Prostate gland (tissue), 2 donors: ENCODE results near the gene BCOR. TPM values are rescaled to one million over a fixed set of nuclear protein-coding genes. Genes with fewer than 3 reads are reported as not detected.

Experiments
- DNase-seq: peaks from one replicate; pipeline ENCODE4 v3.0.0-alpha.2; 2019; ENCODE audit warnings: low spot score
- H3K27ac ChIP-seq, 2 donors: fragments of 200-600 bp; sonication (generic); 2 replicates each; pipeline ENCODE4 v1.5.1; 2017 to 2019
- H3K27me3 ChIP-seq: fragments of 200-600 bp; sonication (generic); replicated peaks from 2 replicates; pipeline ENCODE4 v1.5.1; 2019; ENCODE audit not compliant: insufficient read depth
- H3K36me3 ChIP-seq, 2 donors: fragments of 200-600 bp; sonication (generic); 1 replicate in 1 of 2; 2 replicates in 1 of 2; pipeline versions ENCODE4 v1.5.1 to v1.8.1; 2017 to 2019
- H3K4me1 ChIP-seq: fragments of 200-600 bp; sonication (generic); replicated peaks from 2 replicates; pipeline ENCODE4 v1.5.1; 2019
- H3K4me3 ChIP-seq, 2 donors: fragments of 200-600 bp; sonication (generic); 2 replicates each; pipeline ENCODE4 v1.5.1; 2017 to 2019
- H3K9me3 ChIP-seq: fragments of 200-600 bp; sonication (generic); 2 replicates; pipeline ENCODE4 v1.5.1; 2017
- CTCF ChIP-seq, 4 experiments: fragments of 200-600 bp in 2 of 4; fragments of 450-650 bp in 2 of 4; sonication (generic) in 2 of 4; IDR thresholded peaks; 1 replicate in 3 of 4; 2 replicates in 1 of 4; pipeline ENCODE4 v1.5.1; 2016 to 2019; ENCODE audit warnings: antibody characterized with exemption in 4 of 4, mild to moderate bottlenecking in 2 of 4, moderate library complexity in 2 of 4
- POLR2A ChIP-seq: fragments of 450-650 bp; IDR thresholded peaks from one replicate; pipeline ENCODE4 v1.6.1; 2016; ENCODE audit warnings: antibody characterized with exemption, mild to moderate bottlenecking
- POLR2AphosphoS5 ChIP-seq: sonication (generic); formaldehyde crosslinking; IDR thresholded peaks from one replicate; pipeline ENCODE4 v1.6.1; 2017; ENCODE audit warnings: antibody characterized with exemption
- WGBS: methylation state at CpG from one replicate; pipeline ENCODE4 v1.1.5; 2018; 5-methylcytosine and 5-hydroxymethylcytosine counted together
- intact Hi-C: fragments of 100-400 bp; cut with DNase I; formaldehyde crosslinking; loops from one replicate; pipeline ENCODE4 v1.14.2; 2022
- total RNA-seq, 2 donors: library from RNA; depleted of rRNA; stranded (reverse); fragments of >200 nt; gene quantifications; one replicate each; pipeline ENCODE4 v1.1.0, GENCODE V29; 2016

Gene BCOR
- total RNA-seq, 2 donors from 2014 or later = 56.2 to 70.8 TPM

- H3K36me3 ChIP-seq = no peaks in the 10 kb centered on the region
- DNase-seq = peak; percentile 20
- no peaks in the 10 kb centered on the region for H3K9me3 ChIP-seq
- H3K27ac ChIP-seq = peak overlapping the region; percentile 86 to 95
- TF ChIP-seq POLR2AphosphoS5 (no peak), POLR2A (no peak)
- peak overlapping the region in 1 of 2 donors; percentile 42 for H3K4me3 ChIP-seq
- intact Hi-C loops = loop anchor here (5.0 to 10.0 kb wide), 2 partner anchors 45 to 293 kb away; no protein-coding TSS in a partner anchor
- H3K27me3 ChIP-seq = no peaks in the 10 kb centered on the region
- WGBS = 13% methylated on average over 34 of the region's 76 CpGs
- H3K4me1 ChIP-seq = no peaks in the 10 kb centered on the region
Observed at GRCh38 chrX:40107291-40108161, 9.8 kb upstream of the BCOR start.

- peak overlapping the region; percentile 34 to 42 for H3K4me3 ChIP-seq
- no peaks in the 10 kb centered on the region for H3K9me3 ChIP-seq
- intact Hi-C loops = loop anchor here (5.0 to 10.0 kb wide), 2 partner anchors 46 to 292 kb away; no protein-coding TSS in a partner anchor
- H3K27ac ChIP-seq = peak overlapping the region; percentile 81 to 95
- DNase-seq = no peak
- H3K4me1 ChIP-seq = no peaks in the 10 kb centered on the region
- no peaks in the 10 kb centered on the region for H3K27me3 ChIP-seq
- WGBS = 3% methylated on average over 30 of the region's 36 CpGs
- H3K36me3 ChIP-seq = no peaks in the 10 kb centered on the region
- TF ChIP-seq CTCF (IDR thresholded peaks at IDR 0.05) = no peak
- TF ChIP-seq POLR2A = no peak
Observed at GRCh38 chrX:40106676-40107290, 9.0 kb upstream of the BCOR start.

- Histone ChIP-seq H3K27me3 (no peaks in the 10 kb centered on the region), H3K4me1 (no peaks in the 10 kb centered on the region), H3K36me3 (no peaks in the 10 kb centered on the region), H3K4me3 (peak overlapping the region; percentile 34 to 42), H3K27ac (peak overlapping the region; percentile 81 to 95), H3K9me3 (no peaks in the 10 kb centered on the region)
- DNase-seq = peak; percentile 63
- intact Hi-C loops = loop anchor here (5.0 to 10.0 kb wide), 2 partner anchors 46 to 291 kb away; no protein-coding TSS in a partner anchor
- TF ChIP-seq POLR2A = no peak
- no peak for TF ChIP-seq POLR2AphosphoS5
- no peak for TF ChIP-seq CTCF (IDR thresholded peaks at IDR 0.05)
- 0% methylated on average over 11 of the region's 85 CpGs for WGBS
Observed at GRCh38 chrX:40105835-40106675, 8.3 kb upstream of the BCOR start.

GRCh38 chrX:40104985-40105834 is 7.5 kb upstream of the BCOR start:
- TF ChIP-seq POLR2A (no peak), CTCF (IDR thresholded peaks at IDR 0.05) (no peak), POLR2AphosphoS5 (no peak)
- WGBS = 0% methylated on average over 3 of the region's 94 CpGs
- intact Hi-C loops = loop anchor here (5.0 to 10.0 kb wide), 3 partner anchors 47 to 290 kb away; no protein-coding TSS in a partner anchor
- Histone ChIP-seq H3K27ac (peak overlapping the region; percentile 81 to 95), H3K27me3 (no peaks in the 10 kb centered on the region), H3K4me1 (no peaks in the 10 kb centered on the region), H3K9me3 (no peaks in the 10 kb centered on the region), H3K4me3 (peak overlapping the region; percentile 34 to 42), H3K36me3 (no peaks in the 10 kb centered on the region)
- DNase-seq = peak; percentile 7
